ENCODE measurements around the gene DSCAM.

- TF ChIP-seq CTCF (IDR thresholded peaks at IDR 0.05): no peak
- no peak for TF ChIP-seq POLR2A (IDR thresholded peaks at IDR 0.05)
Measured at GRCh38 chr21:40489001-40489400, 358.0 kb downstream of the DSCAM start.

Data from uterus (tissue), 2 donors.